GM21423 (cell line): ENCODE measurements around the gene SLC27A2.
"Not testable (repeated sequence)": the region's sequence is repeated elsewhere in the genome, so short reads cannot be mapped to it uniquely, and the experiment has no call there.

Experiments
- ATAC-seq: cut with Tn5 transposase; IDR thresholded peaks from one replicate; pipeline ENCODE4 v1.9.1; 2021; ENCODE audit warnings: mild to moderate bottlenecking, moderate library complexity; ENCODE audit not compliant: unreplicated experiment

SLC27A2 gene

GRCh38 chr15:50181969-50182218 lies at the start of gene SLC27A2:
Gene SLC27A2, plus strand, starts transcription at chr15:50182196. Its CDS starts 232 bp downstream, at chr15:50182428.
- ATAC-seq, result peak; percentile 61

- ATAC-seq, result not testable (repeated sequence)
These were observed 49.6 kb upstream of the SLC27A2 start for GRCh38 chr15:50132251-50132984.

GRCh38 chr15:50134524-50135024 lies 47.4 kb upstream of the SLC27A2 start:
- ATAC-seq, result peak; percentile 81

- peak; percentile 82 for ATAC-seq
These were observed 46.9 kb upstream of the SLC27A2 start for GRCh38 chr15:50135031-50135551.

- no peak for ATAC-seq
These were observed 44.6 kb upstream of the SLC27A2 start for GRCh38 chr15:50137330-50137761.

- ATAC-seq, result no peak
These were observed 44.1 kb upstream of the SLC27A2 start for GRCh38 chr15:50137893-50138292.

- no peak for ATAC-seq
These were observed 43.6 kb upstream of the SLC27A2 start for GRCh38 chr15:50138391-50138790.

- ATAC-seq, result no peak
These were observed 41.9 kb upstream of the SLC27A2 start for GRCh38 chr15:50140098-50140497.

GRCh38 chr15:50140983-50141382 lies 41.0 kb upstream of the SLC27A2 start:
- no peak for ATAC-seq

GRCh38 chr15:50141856-50142255 lies 40.1 kb upstream of the SLC27A2 start:
- no peak for ATAC-seq

- no peak for ATAC-seq
These were observed 38.6 kb upstream of the SLC27A2 start for GRCh38 chr15:50143255-50143860.

- ATAC-seq, result no peak
These were observed 37.5 kb upstream of the SLC27A2 start for GRCh38 chr15:50144341-50145120.

- peak; percentile 49 for ATAC-seq
These were observed 36.5 kb upstream of the SLC27A2 start for GRCh38 chr15:50145451-50145872.

- no peak for ATAC-seq
These were observed 35.4 kb upstream of the SLC27A2 start for GRCh38 chr15:50146632-50147031.

GRCh38 chr15:50148362-50148963 lies 33.5 kb upstream of the SLC27A2 start:
- ATAC-seq, result no peak

GRCh38 chr15:50149090-50149489 lies 32.9 kb upstream of the SLC27A2 start:
- ATAC-seq, result no peak

GRCh38 chr15:50150349-50150748 lies 31.6 kb upstream of the SLC27A2 start:
- no peak for ATAC-seq

- no peak for ATAC-seq
These were observed 31.1 kb upstream of the SLC27A2 start for GRCh38 chr15:50150851-50151250.

- no peak for ATAC-seq
These were observed 30.5 kb upstream of the SLC27A2 start for GRCh38 chr15:50151476-50151875.

- ATAC-seq, result not testable (repeated sequence)
These were observed 23.8 kb upstream of the SLC27A2 start for GRCh38 chr15:50158236-50158635.
